IPS-NIHi11 (cell line): ENCODE measurements around the gene IRF9.
A peak's percentile ranks its signal among the peaks of the same experiment; 100 is the strongest.

ENCODE experiments used
- DNase-seq: peaks from one replicate; pipeline ENCODE4 v3.0.0; 2012; ENCODE audit warnings: mixed read lengths, low spot score

Gene IRF9

DNA sequence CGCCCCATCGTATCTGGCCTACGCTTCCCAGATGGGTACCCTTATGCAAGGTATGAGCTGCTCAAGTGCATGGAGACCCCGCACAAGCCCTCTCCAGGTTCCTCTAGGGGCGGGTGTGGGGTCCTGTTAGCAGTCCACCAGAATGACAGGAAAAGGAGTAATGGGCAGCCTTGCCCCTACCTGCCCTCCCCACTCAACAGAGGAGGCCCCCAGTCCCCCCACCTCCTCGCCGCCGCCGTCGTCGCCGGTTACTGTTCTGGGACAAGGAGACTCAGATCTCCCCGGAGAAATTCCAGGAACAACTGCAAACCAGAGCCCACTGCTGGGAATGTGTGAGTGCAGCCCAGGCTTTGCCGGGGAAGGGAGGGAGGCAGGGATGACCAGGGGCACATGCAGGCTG is 16.8 kb downstream of the IRF9 start:
- no peak for DNase-seq

- DNase-seq, result no peak
Observed at GRCh38 chr14:24178399-24179178, 17.5 kb downstream of the IRF9 start.

DNA sequence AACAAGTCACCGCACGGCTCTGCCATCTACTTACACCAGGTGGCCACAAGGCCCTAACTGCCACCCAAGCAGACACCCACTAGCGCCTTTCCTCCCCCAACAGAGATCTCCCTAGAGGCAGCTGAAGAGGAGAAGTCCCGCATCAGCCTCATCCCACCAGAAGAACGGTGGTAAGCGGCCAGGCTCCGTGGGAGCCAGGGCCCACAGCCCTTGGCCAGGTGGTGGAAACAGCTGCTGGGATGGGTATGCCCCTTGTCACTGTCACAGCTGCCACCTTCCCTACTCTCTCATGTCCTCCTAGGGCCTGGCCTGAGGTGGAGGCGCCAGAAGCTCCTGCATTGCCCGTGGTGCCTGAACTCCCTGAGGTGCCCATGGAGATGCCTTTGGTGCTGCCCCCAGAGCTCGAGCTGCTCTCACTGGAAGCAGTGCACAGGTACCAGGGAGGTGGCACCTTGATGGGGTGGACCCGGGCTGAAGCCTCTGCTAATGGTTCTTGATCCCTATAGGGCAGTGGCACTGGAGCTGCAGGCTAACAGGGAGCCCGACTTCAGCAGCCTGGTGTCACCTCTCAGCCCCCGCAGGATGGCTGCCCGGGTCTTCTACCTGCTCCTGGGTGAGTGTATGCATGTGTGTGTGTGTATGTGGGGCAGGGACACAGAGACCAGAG is 18.4 kb downstream of the IRF9 start:
- no peak for DNase-seq

GRCh38 chr14:24179961-24180796 is 19.1 kb downstream of the IRF9 start:
- DNase-seq, result peak; percentile 27

GRCh38 chr14:24181371-24182077 is 20.5 kb downstream of the IRF9 start:
- no peak for DNase-seq

GRCh38 chr14:24182110-24182882 is 21.2 kb downstream of the IRF9 start:
- no peak for DNase-seq

DNA sequence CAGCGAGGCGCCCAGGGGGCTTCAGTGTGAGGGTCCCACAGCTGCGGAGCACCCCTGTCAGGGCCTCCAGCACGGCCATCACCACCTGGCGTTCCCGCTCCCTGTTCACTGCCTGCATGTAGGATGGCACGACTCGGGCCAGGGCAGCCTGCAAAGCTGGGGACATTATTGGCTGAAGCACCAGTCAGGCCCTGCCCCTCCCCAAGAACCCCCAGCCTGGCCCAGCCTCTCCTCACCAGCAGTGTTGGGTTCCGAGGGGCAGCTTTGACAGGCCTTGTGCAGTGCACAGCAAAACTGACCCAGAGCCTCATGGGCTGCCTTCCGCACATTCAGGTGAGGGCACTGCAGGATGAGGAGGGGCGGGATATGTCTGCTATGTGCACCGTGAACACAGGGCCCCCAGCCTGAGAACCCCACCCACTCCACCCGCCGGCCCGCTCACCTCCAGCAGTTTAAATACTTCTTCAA is 22.0 kb downstream of the IRF9 start:
- DNase-seq, result no peak

DNA sequence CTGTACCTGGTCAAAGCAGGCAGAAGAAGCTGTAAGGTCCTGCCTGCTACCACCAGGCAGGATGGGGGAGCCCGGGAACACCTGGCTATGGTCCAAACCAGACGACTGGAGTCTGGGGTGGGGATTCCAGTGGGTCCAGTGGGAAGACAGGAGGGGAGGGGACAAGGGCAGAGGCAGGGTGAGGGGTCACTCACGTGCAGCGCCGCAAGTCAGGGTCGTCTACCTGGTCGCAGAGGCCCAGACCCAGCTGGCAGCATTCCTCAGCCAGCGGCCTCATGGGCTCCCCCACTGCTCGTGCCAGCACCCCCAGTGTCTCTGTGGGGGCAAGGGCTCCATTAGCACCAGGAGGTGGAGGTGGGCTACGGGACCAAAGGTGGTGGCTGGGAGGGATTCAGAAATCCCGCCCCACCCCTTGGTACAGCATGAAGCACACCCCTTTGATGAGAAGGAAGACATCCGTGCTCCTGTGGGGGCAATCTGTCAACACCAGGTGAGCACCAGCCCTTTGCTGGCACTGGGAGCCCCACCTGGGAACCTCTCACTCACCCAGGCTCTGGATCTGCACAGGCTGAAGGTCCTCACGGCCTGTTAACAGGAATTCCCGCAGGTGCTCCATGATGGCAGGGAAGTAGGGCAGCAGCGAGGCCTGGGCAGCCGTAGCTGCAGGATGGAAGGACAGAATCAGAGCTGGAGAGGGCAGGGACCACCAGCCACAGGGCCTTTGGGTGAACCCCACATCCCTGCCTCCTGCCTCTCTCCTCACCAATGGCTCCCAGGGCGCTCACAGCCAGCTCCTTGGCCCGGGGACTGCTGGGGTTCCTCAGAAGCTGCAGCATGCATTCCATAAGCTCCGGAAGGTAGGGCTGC is 23.3 kb downstream of the IRF9 start:
- DNase-seq, result no peak

DNA sequence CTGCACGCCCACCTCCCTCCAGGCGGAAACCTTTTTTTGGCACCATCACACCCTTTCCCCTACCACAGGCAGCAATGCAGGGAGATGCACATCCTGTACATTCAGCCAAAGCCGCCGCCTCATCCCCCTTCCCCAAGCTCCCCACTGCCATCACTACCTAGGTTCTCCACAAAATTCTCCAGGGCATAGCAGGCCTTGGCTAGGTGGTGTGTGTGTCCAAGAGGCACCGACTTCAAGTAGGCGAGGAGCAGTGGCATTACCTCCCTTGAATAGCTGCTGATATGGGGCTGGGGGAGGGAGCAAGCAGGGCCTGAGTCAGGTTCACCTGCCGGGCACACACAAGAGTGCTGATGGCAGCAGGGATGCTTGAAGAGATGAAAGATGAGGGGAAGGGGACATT is 24.0 kb downstream of the IRF9 start:
- DNase-seq, result no peak

DNA sequence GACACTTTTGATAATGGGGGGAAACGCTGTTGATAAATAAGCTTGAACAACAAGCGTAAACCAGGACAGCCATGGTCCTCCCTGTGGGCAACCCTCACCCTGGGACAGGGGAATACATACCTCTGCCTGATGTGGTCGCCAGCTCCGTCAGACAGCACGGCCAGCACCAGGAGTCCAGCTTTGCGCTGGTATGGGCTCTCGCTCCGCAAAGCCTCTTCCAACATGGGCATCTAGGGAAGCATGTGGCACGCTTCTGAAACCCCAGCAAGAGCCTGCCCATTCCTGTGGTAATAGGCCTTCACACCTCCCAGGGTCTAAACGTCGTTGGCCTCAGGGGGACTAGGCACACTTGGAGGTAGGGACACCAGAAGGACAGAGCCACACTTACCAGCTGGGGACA is 24.7 kb downstream of the IRF9 start:
- DNase-seq, result no peak

DNA sequence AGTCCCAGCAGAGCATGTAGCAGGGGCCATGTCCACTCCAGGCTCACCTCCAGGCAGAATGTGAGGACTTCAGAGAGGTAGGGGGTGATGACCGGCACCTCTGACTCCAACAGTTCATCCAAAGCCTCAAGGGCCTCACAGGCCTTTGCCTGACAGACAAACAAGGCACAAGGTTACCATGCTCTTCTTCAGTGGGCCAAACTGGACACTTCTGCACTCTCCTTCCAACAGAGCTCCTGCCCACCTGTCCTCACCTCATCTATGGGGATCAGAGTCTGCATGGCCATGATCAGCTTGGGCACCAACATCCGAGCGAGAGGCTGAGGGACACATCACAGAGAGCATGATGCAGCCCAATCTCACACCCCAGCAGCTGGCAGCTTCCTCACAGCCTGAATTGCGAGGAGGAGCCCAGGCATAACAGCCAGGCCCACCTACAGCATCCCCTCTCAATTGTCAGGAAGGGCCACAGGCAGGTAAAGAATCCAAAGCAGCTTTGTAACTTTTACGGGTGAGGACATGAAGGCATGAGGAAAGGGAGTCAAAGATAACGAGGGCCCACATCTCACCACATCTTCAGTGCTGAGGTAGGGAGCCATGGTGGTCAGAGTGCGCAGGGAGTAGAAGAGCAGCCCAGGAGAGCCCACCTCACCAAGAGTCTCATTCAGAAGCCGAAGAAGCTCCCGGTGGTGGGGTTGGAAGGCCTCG is 25.9 kb downstream of the IRF9 start:
- DNase-seq, result no peak

DNA sequence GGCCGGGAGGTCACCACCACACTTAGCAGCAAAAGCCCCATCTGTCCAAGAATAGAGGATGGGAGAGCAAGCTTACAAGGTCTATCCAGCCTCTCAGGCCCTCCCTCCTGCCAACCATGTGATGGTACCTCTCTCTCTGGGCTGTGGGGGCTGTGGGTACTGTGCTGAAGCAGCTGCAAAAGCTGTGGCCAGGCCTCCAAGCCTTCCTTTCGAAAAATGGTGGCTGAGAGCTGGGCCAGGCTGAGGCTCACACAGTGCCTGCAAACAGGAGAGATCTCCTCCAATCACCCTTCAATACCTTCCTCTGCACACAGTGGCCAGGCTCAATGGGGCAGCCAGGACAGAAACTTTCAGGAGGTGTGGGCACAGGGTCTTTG is 26.5 kb downstream of the IRF9 start:
- DNase-seq, result no peak

- DNase-seq, result peak; percentile 99
Observed at GRCh38 chr14:24188251-24189058, 27.4 kb downstream of the IRF9 start, which contains the start of gene IPO4. Gene IPO4 (minus strand): TSS chr14:24188816. CDS start chr14:24188787, 29 bp downstream.

- no peak for DNase-seq
Observed at GRCh38 chr14:24189059-24189375, 28.0 kb downstream of the IRF9 start.

- no peak for DNase-seq
Observed at GRCh38 chr14:24189460-24189859, 28.4 kb downstream of the IRF9 start.

GRCh38 chr14:24190416-24190815 is 29.4 kb downstream of the IRF9 start:
- no peak for DNase-seq

DNA sequence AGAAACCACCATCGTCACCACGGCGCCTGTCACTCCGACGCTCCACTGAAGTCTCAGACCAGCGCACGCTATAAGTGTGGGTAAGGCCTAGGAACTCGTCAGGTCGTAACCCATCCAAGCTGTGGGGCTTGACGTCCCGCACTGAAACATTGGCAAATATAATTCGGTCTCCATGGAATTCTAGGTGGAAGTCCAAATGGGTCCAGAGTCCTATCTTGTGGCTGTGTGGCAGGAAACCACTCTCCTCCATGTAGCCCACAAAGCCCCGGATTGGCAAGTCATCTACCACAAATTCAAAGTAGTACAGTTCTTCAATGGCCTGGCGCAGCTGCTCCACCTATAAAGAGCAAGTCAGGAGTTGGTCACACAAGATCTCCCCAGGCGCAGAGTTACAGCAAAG is 31.9 kb downstream of the IRF9 start:
- no peak for DNase-seq

- DNase-seq, result no peak
Observed at GRCh38 chr14:24194186-24194872, 33.3 kb downstream of the IRF9 start.
